K562 (cell line): ENCODE measurements around the gene EPO. TPM values are rescaled to one million over a fixed set of nuclear protein-coding genes. Genes with fewer than 3 reads are reported as not detected.

Experiments
- CBX2 ChIP-seq: fragments of 200-600 bp; sonication (generic); IDR thresholded peaks from one replicate; pipeline ENCODE4 v1.6.1; 2012; ENCODE audit warnings: mild to moderate bottlenecking, low read length, inconsistent platforms; ENCODE audit not compliant: insufficient read depth, poor library complexity, severe bottlenecking
- GTF2A2 ChIP-seq: IDR thresholded peaks from 2 replicates; pipeline ENCODE4 v1.6.1; 2016; ENCODE audit warnings: mild to moderate bottlenecking, missing genetic modification characterization, missing compliant biosample characterization
- HNRNPUL1 ChIP-seq: fragments of 200-400 bp; formaldehyde crosslinking; IDR thresholded peaks from 2 replicates; pipeline ENCODE4 v1.6.1; 2017; ENCODE audit warnings: low read length
- IRF2 ChIP-seq: sonication (generic); formaldehyde crosslinking; IDR thresholded peaks from 2 replicates; pipeline ENCODE4 v1.8.1; 2022; ENCODE audit warnings: mild to moderate bottlenecking, missing genetic modification reagents
- KLF1 ChIP-seq: fragments of 450-650 bp; IDR thresholded peaks from 2 replicates; pipeline ENCODE4 v1.6.1; 2016; ENCODE audit warnings: missing genetic modification characterization, missing compliant biosample characterization
- MAZ ChIP-seq, 2 experiments: fragments of 450-650 bp in 1 of 2; sonication (generic) in 1 of 2; formaldehyde crosslinking; IDR thresholded peaks in 1 of 2; conservative IDR thresholded peaks in 1 of 2; 2 replicates each; pipeline versions ENCODE4 v1.4.0 to v1.5.0; 2020; ENCODE audit warnings: mild to moderate bottlenecking in 1 of 2, missing genetic modification reagents in 1 of 2
- NFIC ChIP-seq: fragments of 450-650 bp; IDR thresholded peaks from 2 replicates; pipeline ENCODE4 v1.6.1; 2017; ENCODE audit warnings: mild to moderate bottlenecking, inconsistent platforms
- PATZ1 ChIP-seq: fragments of 250-450 bp; sonication (Bioruptor Pico); IDR thresholded peaks from 2 replicates; pipeline ENCODE4 v1.5.0; 2020; ENCODE audit warnings: mild to moderate bottlenecking, borderline replicate concordance
- POLR2B ChIP-seq: fragments of 450-650 bp; IDR thresholded peaks from 2 replicates; pipeline ENCODE4 v1.6.1; 2018; ENCODE audit warnings: low read depth; ENCODE audit not compliant: partially characterized antibody
- POLR2H ChIP-seq: IDR thresholded peaks from 2 replicates; pipeline ENCODE4 v1.6.1; 2016; ENCODE audit warnings: missing genetic modification characterization, low read depth, mild to moderate bottlenecking, control low read depth, missing compliant biosample characterization, moderate library complexity
- RBM22 ChIP-seq: fragments of 200-400 bp; formaldehyde crosslinking; IDR thresholded peaks from 2 replicates; pipeline ENCODE4 v1.6.1; 2018; ENCODE audit warnings: low read length, low read depth; ENCODE audit not compliant: poor library complexity, severe bottlenecking
- SMARCC2 ChIP-seq: fragments of 450-650 bp; IDR thresholded peaks from 2 replicates; pipeline ENCODE4 v1.6.1; 2017; ENCODE audit warnings: antibody characterized with exemption, moderate library complexity, mild to moderate bottlenecking, low read depth
- SUPT5H ChIP-seq: fragments of 450-650 bp; IDR thresholded peaks from 2 replicates; pipeline ENCODE4 v1.6.1; 2016
- TGIF2 ChIP-seq: sonication (generic); formaldehyde crosslinking; IDR thresholded peaks from 2 replicates; pipeline ENCODE4 v1.8.1; 2022; ENCODE audit warnings: mild to moderate bottlenecking, missing genetic modification reagents, moderate library complexity
- THRAP3 ChIP-seq: fragments of 450-650 bp; IDR thresholded peaks from 2 replicates; pipeline ENCODE4 v1.6.1; 2016; ENCODE audit warnings: mild to moderate bottlenecking, inconsistent platforms, borderline replicate concordance
- WHSC1 ChIP-seq: IDR thresholded peaks from one replicate; pipeline ENCODE4 v1.6.1; 2012; ENCODE audit warnings: low read length, control low read depth, inconsistent platforms
- ZNF316 ChIP-seq: fragments of 450-650 bp; IDR thresholded peaks from 2 replicates; pipeline ENCODE4 v1.6.1; 2016
- polyA plus RNA-seq, 8 experiments: library from polyadenylated mRNA; depleted of rRNA in 4 of 8; stranded (reverse) in 5 of 8; unstranded in 3 of 8; fragments of >200 nt; fragmentation: Nextera tagmentation in 2 of 8; fragmentation: Illumina TruSeq in 1 of 8; extraction: Ambion mirVana in 2 of 8; extraction: Trizol in 1 of 8; gene quantifications; 2 replicates each; pipeline versions ENCODE4 v1.2.1 to v1.2.3, GENCODE V29; 2011 to 2014; ENCODE audit warnings: inconsistent platforms in 1 of 8, missing spikeins in 1 of 8
- total RNA-seq, 7 experiments: library from RNA; depleted of rRNA in 6 of 7; stranded (reverse); fragments of >200 nt in 6 of 7; fragmentation: Illumina TruSeq in 2 of 7; extraction: Trizol in 2 of 7; gene quantifications; 2 replicates each; pipeline versions ENCODE4 v1.2.1 to v1.2.3, GENCODE V29; 2011 to 2021; ENCODE audit warnings: low replicate concordance in 1 of 7
- TF ChIP-seq, protein P1 (sequence below): sonication (generic); formaldehyde crosslinking; IDR thresholded peaks from 2 replicates; pipeline ENCODE4 v1.8.0; 2022; ENCODE audit warnings: missing genetic modification reagents, mild to moderate bottlenecking, moderate library complexity, borderline replicate concordance
- TF ChIP-seq, protein P2 (sequence below), 2 experiments: fragments of 450-650 bp; IDR thresholded peaks; 2 replicates each; pipeline ENCODE4 v1.6.1; 2016

The EPO gene
- total and polyA plus RNA-seq, 9 of the 15 experiments (the other 6 are each of a cell fraction or from before 2014, with no cell fraction given), result 0.06 to 0.41 (median 0.07) TPM; not detected in 6

DNA sequence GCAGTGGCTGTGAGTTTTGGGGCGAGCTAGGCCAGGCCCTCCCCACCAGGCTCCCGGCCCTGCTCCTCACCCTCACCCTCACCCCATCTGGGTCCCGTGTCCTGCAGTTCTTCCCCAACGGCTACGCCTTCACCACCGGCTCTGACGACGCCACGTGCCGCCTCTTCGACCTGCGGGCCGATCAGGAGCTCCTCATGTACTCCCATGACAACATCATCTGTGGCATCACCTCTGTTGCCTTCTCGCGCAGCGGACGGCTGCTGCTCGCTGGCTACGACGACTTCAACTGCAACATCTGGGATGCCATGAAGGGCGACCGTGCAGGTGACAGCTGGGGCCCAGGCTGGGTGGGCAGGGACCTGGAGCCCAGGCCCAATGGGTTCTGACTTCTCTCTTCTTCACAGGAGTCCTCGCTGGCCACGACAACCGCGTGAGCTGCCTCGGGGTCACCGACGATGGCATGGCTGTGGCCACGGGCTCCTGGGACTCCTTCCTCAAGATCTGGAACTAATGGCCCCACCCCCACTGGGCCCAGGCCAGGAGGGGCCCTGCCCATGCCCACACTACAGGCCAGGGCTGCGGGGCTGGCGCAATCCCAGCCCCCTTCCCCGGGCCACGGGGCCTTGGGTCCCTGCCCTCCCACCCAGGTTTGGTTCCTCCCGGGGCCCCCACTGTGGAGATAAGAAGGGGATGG is 41.8 kb upstream of the EPO start (continued):
- no peak for TF ChIP-seq ZNF316
- TF ChIP-seq TGIF2, result no peak
- TF ChIP-seq THRAP3, result no peak
- no peak for TF ChIP-seq GTF2A2
- TF ChIP-seq, protein P1, sequence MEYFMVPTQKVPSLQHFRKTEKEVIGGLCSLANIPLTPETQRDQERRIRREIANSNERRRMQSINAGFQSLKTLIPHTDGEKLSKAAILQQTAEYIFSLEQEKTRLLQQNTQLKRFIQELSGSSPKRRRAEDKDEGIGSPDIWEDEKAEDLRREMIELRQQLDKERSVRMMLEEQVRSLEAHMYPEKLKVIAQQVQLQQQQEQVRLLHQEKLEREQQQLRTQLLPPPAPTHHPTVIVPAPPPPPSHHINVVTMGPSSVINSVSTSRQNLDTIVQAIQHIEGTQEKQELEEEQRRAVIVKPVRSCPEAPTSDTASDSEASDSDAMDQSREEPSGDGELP, result peak; percentile 35; the same call in 1 of the 2 replicates
- no peak for TF ChIP-seq IRF2 (CRISPR knock-in tag)
- no peak for TF ChIP-seq PATZ1 (CRISPR knock-in tag)
- 0 out of 4 replicates have a peak, but pooled peaks of 1 of the 2 experiments have one; percentile 37 for TF ChIP-seq MAZ (CRISPR knock-in tag; conservative IDR thresholded peaks at IDR 0.05 in 1 of 2, IDR thresholded peaks at IDR 0.05 in 1 of 2)
- TF ChIP-seq POLR2B, result peak; percentile 21
- no peak for TF ChIP-seq CBX2
- TF ChIP-seq HNRNPUL1, result no peak
- TF ChIP-seq, protein P2, sequence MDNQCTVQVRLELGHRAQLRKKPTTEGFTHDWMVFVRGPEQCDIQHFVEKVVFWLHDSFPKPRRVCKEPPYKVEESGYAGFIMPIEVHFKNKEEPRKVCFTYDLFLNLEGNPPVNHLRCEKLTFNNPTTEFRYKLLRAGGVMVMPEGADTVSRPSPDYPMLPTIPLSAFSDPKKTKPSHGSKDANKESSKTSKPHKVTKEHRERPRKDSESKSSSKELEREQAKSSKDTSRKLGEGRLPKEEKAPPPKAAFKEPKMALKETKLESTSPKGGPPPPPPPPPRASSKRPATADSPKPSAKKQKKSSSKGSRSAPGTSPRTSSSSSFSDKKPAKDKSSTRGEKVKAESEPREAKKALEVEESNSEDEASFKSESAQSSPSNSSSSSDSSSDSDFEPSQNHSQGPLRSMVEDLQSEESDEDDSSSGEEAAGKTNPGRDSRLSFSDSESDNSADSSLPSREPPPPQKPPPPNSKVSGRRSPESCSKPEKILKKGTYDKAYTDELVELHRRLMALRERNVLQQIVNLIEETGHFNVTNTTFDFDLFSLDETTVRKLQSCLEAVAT (IDR thresholded peaks at IDR 0.05), result 0 out of 4 replicates have a peak, but pooled peaks of 1 of the 2 experiments have one; percentile 55
- TF ChIP-seq RBM22, result peak; percentile 93
- no peak for TF ChIP-seq POLR2H (tag)
- TF ChIP-seq NFIC, result 0 out of 2 replicates have a peak, but pooled peaks have one; percentile 4
- no peak for TF ChIP-seq WHSC1
- peak; percentile 47; the same call in 1 of the 2 replicates for TF ChIP-seq SUPT5H
- no peak for TF ChIP-seq KLF1 (tag)
- TF ChIP-seq SMARCC2, result no peak
